ENCODE data around the gene MSI2. TPM values are rescaled to one million over a fixed set of nuclear protein-coding genes. Genes with fewer than 3 reads are reported as not detected.
A peak's percentile ranks its signal among the peaks of the same experiment; 100 is the strongest.

Gene MSI2
- total RNA-seq, 2 donors from 2014 or later, result 88.3 to 114 TPM

GRCh38 chr17:57350266-57350665, 93.9 kb downstream of the MSI2 start:
- no peaks in the 10 kb centered on the region for H3K27me3 Mint-ChIP-seq (ENCODE audit: insufficient read depth)
- Histone ChIP-seq H3K9me3 (ENCODE audit: control insufficient read depth, low read length) (no peaks in the 10 kb centered on the region), H3K4me1 (ENCODE audit: control insufficient read depth, insufficient read depth, low read length) (no peaks in the 10 kb centered on the region), H3K36me3 (ENCODE audit: control insufficient read depth, insufficient read depth, low read length) (peaks cover 10% of the 10 kb centered on the region), H3K4me3 (ENCODE audit: low read length) (no peak overlapping the region), H3K27ac (ENCODE audit: low read depth, low read length) (no peak overlapping the region), H3K9ac (ENCODE audit: extremely low read depth, low read length, poor library complexity, severe bottlenecking) (no peak overlapping the region), H3K27me3 (ENCODE audit: control insufficient read depth, insufficient read depth, low read length, poor library complexity, severe bottlenecking) (no peaks in the 10 kb centered on the region)
- no peaks in the 10 kb centered on the region for H3K9me3 Mint-ChIP-seq
- 92 to 93% methylated on average over 3 to 6 of the region's 6 CpGs for WGBS, 2 experiments (ENCODE audit: insufficient coverage in 1 of 2, insufficient read length in 1 of 2)
- H3K27ac Mint-ChIP-seq, result no peak overlapping the region
- DNase-seq, result peak; percentile 43
- no peak for TF ChIP-seq CTCF (conservative IDR thresholded peaks at IDR 0.05)
- H3K4me1 Mint-ChIP-seq, result peaks cover 13% of the 10 kb centered on the region
- no peak overlapping the region for H3K4me3 Mint-ChIP-seq
- peaks cover 19% of the 10 kb centered on the region for H3K36me3 Mint-ChIP-seq (ENCODE audit: low read depth)

GRCh38 chr17:57352665-57353175, 96.4 kb downstream of the MSI2 start:
- Histone ChIP-seq H3K4me3 (ENCODE audit: low read length) (no peak overlapping the region), H3K36me3 (ENCODE audit: control insufficient read depth, insufficient read depth, low read length) (peaks cover 10% of the 10 kb centered on the region), H3K9me3 (ENCODE audit: control insufficient read depth, low read length) (no peaks in the 10 kb centered on the region), H3K9ac (ENCODE audit: extremely low read depth, low read length, poor library complexity, severe bottlenecking) (no peak overlapping the region), H3K4me1 (ENCODE audit: control insufficient read depth, insufficient read depth, low read length) (peaks cover 4% of the 10 kb centered on the region), H3K27ac (ENCODE audit: low read depth, low read length) (no peak overlapping the region), H3K27me3 (ENCODE audit: control insufficient read depth, insufficient read depth, low read length, poor library complexity, severe bottlenecking) (no peaks in the 10 kb centered on the region)
- Mint-ChIP-seq H3K9me3 (no peaks in the 10 kb centered on the region), H3K4me1 (peaks cover 29% of the 10 kb centered on the region), H3K27me3 (ENCODE audit: insufficient read depth) (no peaks in the 10 kb centered on the region), H3K36me3 (ENCODE audit: low read depth) (peaks cover 18% of the 10 kb centered on the region), H3K4me3 (no peak overlapping the region), H3K27ac (no peak overlapping the region)
- no peak for DNase-seq
- WGBS, 2 experiments (ENCODE audit: insufficient coverage in 1 of 2, insufficient read length in 1 of 2), result 90 to 95% methylated on average over 5 of the region's 5 CpGs
- TF ChIP-seq CTCF (conservative IDR thresholded peaks at IDR 0.05), result no peak

- Histone ChIP-seq H3K27ac (ENCODE audit: low read depth, low read length) (no peak overlapping the region), H3K27me3 (ENCODE audit: control insufficient read depth, insufficient read depth, low read length, poor library complexity, severe bottlenecking) (no peaks in the 10 kb centered on the region), H3K4me1 (ENCODE audit: control insufficient read depth, insufficient read depth, low read length) (peaks cover 4% of the 10 kb centered on the region), H3K9me3 (ENCODE audit: control insufficient read depth, low read length) (no peaks in the 10 kb centered on the region), H3K9ac (ENCODE audit: extremely low read depth, low read length, poor library complexity, severe bottlenecking) (no peak overlapping the region), H3K36me3 (ENCODE audit: control insufficient read depth, insufficient read depth, low read length) (peaks cover 2% of the 10 kb centered on the region), H3K4me3 (ENCODE audit: low read length) (no peak overlapping the region)
- Mint-ChIP-seq H3K9me3 (no peaks in the 10 kb centered on the region), H3K4me1 (peaks cover 31% of the 10 kb centered on the region), H3K36me3 (ENCODE audit: low read depth) (peaks cover 12% of the 10 kb centered on the region), H3K27ac (no peak overlapping the region), H3K4me3 (no peak overlapping the region), H3K27me3 (ENCODE audit: insufficient read depth) (no peaks in the 10 kb centered on the region)
- DNase-seq, result no peak
- TF ChIP-seq CTCF (conservative IDR thresholded peaks at IDR 0.05), result no peak
- 84 to 96% methylated on average over 2 of the region's 2 CpGs for WGBS, 2 experiments (ENCODE audit: insufficient coverage in 1 of 2, insufficient read length in 1 of 2)
Measured at GRCh38 chr17:57354673-57355072, 98.3 kb downstream of the MSI2 start.

Measured in endodermal cell (in vitro differentiated cells).